PFSK-1 (cell line): ENCODE data around the gene USB1.

Experiments used
- FOXP2 ChIP-seq: optimal IDR thresholded peaks from 2 replicates; pipeline ENCODE3; 2011; ENCODE audit warnings: borderline replicate concordance, control low read depth, inconsistent platforms; ENCODE audit not compliant: insufficient read depth; ENCODE audit errors: extremely low read length, extremely low read depth
- POLR2AphosphoS5 ChIP-seq: IDR thresholded peaks from 2 replicates; pipeline ENCODE4 v1.6.1; 2012; ENCODE audit warnings: low read depth, mild to moderate bottlenecking, control low read depth, low read length, moderate library complexity
- REST ChIP-seq, 2 experiments: IDR thresholded peaks; 2 replicates each; pipeline versions ENCODE4 v1.6.1 to v1.8.0; 2011 to 2012; ENCODE audit warnings: low read depth in 2 of 2, low read length in 2 of 2, control low read depth in 1 of 2, inconsistent platforms in 1 of 2, mild to moderate bottlenecking in 1 of 2, moderate library complexity in 1 of 2; ENCODE audit not compliant: insufficient read depth in 1 of 2
- SIN3A ChIP-seq: IDR thresholded peaks from 2 replicates; pipeline ENCODE4 v1.6.1; 2012; ENCODE audit warnings: mild to moderate bottlenecking, low read length, moderate library complexity, borderline replicate concordance; ENCODE audit not compliant: insufficient read depth
- TAF1 ChIP-seq: IDR thresholded peaks from 2 replicates; pipeline ENCODE4 v1.6.1; 2012; ENCODE audit warnings: low read length, control low read depth, borderline replicate concordance; ENCODE audit not compliant: insufficient read depth

USB1 gene

GRCh38 chr16:57984443-57985203 is 16.6 kb upstream of the USB1 start:
- TF ChIP-seq REST (IDR thresholded peaks at IDR 0.05; ENCODE audit: insufficient read depth in 1 of 2, low read depth in 2 of 2, low read length in 2 of 2) (no peak), POLR2AphosphoS5 (no peak; the same call in 1 of the 2 replicates), SIN3A (no peak), FOXP2 (peak; percentile 6), TAF1 (no peak)

- TF ChIP-seq POLR2AphosphoS5 (no peak; the same call in 1 of the 2 replicates), FOXP2 (no peak), SIN3A (no peak), REST (IDR thresholded peaks at IDR 0.05; ENCODE audit: insufficient read depth in 1 of 2, low read depth in 2 of 2, low read length in 2 of 2) (no peak), TAF1 (no peak)
These were observed 15.7 kb upstream of the USB1 start for GRCh38 chr16:57985204-57986181.

GRCh38 chr16:57986196-57986595 is 15.0 kb upstream of the USB1 start:
- TF ChIP-seq TAF1 (no peak), SIN3A (no peak), REST (IDR thresholded peaks at IDR 0.05; ENCODE audit: insufficient read depth in 1 of 2, low read depth in 2 of 2, low read length in 2 of 2) (no peak), FOXP2 (no peak), POLR2AphosphoS5 (no peak)

GRCh38 chr16:57987441-57988177 is 13.6 kb upstream of the USB1 start:
- TF ChIP-seq POLR2AphosphoS5 (no peak), REST (IDR thresholded peaks at IDR 0.05; ENCODE audit: insufficient read depth in 1 of 2, low read depth in 2 of 2, low read length in 2 of 2) (no peak), TAF1 (no peak), SIN3A (no peak), FOXP2 (no peak)
